ENCODE results near the gene CERS3. TPM values are rescaled to one million over a fixed set of nuclear protein-coding genes. Genes with fewer than 3 reads are reported as not detected.
"Not testable (repeated sequence)": the region's sequence is repeated elsewhere in the genome, so short reads cannot be mapped to it uniquely, and the experiment has no call there.

Gene CERS3
- total RNA-seq, 1 donor from 2014 or later, result 0.16 TPM

- no peaks in the 10 kb centered on the region for H3K4me1 Mint-ChIP-seq (ENCODE audit: low read depth)
These were observed 45.4 kb downstream of the CERS3 start for GRCh38 chr15:100483370-100483769.

GRCh38 chr15:100476805-100477204 lies 51.9 kb downstream of the CERS3 start:
- Mint-ChIP-seq H3K4me3 (no peak overlapping the region), H3K9me3 (peaks cover 48% of the 10 kb centered on the region), H3K27me3 (ENCODE audit: insufficient read depth) (peaks cover 2% of the 10 kb centered on the region), H3K4me1 (ENCODE audit: low read depth) (no peaks in the 10 kb centered on the region), H3K27ac (no peak overlapping the region), H3K36me3 (ENCODE audit: low read depth) (peaks cover 2% of the 10 kb centered on the region)
- DNase-seq (ENCODE audit: low spot score), result no peak
- intact Hi-C loops (cut with micrococcal nuclease), result no loop called here

More at GRCh38 chr15:100483370-100483769, 45.4 kb downstream of the CERS3 start:
- DNase-seq (ENCODE audit: low spot score), result no peak
- peaks cover 2% of the 10 kb centered on the region for H3K27me3 Mint-ChIP-seq (ENCODE audit: insufficient read depth)
- H3K36me3 Mint-ChIP-seq (ENCODE audit: low read depth), result no peaks in the 10 kb centered on the region
- H3K27ac Mint-ChIP-seq, result no peak overlapping the region
- intact Hi-C loops (cut with micrococcal nuclease), result no loop called here
- peaks cover 18% of the 10 kb centered on the region for H3K9me3 Mint-ChIP-seq
- H3K4me3 Mint-ChIP-seq, result no peak overlapping the region

DNA sequence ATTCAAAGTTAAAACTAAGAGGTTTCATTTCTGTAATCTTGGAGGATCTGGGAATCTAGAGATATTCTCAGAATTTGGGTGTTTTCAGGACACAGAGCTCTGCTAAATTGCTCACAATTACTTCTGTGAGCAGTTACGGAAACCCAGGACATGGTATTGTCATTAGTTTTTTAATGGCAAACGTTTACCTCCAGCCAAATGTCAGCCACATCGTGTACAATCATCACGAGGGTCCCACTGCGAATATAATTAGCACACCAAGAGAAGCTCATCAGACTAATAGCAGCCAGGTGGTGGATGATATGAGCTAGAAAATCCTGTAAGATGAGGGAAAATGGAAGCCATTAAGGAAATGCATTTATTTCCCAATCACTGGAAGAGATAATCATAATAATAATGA lies 56.0 kb downstream of the CERS3 start:
- Mint-ChIP-seq H3K27ac (no peak overlapping the region), H3K4me3 (no peak overlapping the region), H3K4me1 (ENCODE audit: low read depth) (no peaks in the 10 kb centered on the region), H3K27me3 (ENCODE audit: insufficient read depth) (no peaks in the 10 kb centered on the region), H3K9me3 (peaks cover 24% of the 10 kb centered on the region), H3K36me3 (ENCODE audit: low read depth) (peaks cover under 1% of the 10 kb centered on the region)
- intact Hi-C loops (cut with micrococcal nuclease), result no loop called here
- DNase-seq (ENCODE audit: low spot score), result no peak

GRCh38 chr15:100471933-100472332 lies 56.8 kb downstream of the CERS3 start:
- DNase-seq (ENCODE audit: low spot score), result no peak
- Mint-ChIP-seq H3K4me3 (no peak overlapping the region), H3K27ac (no peak overlapping the region), H3K4me1 (ENCODE audit: low read depth) (no peaks in the 10 kb centered on the region), H3K9me3 (peaks cover 15% of the 10 kb centered on the region), H3K36me3 (ENCODE audit: low read depth) (no peaks in the 10 kb centered on the region), H3K27me3 (ENCODE audit: insufficient read depth) (no peaks in the 10 kb centered on the region)
- intact Hi-C loops (cut with micrococcal nuclease), result no loop called here

- intact Hi-C loops (cut with micrococcal nuclease), result no loop called here
- peaks cover 8% of the 10 kb centered on the region for H3K4me1 Mint-ChIP-seq (ENCODE audit: low read depth)
These were observed 60.5 kb downstream of the CERS3 start for GRCh38 chr15:100468285-100468684.

GRCh38 chr15:100466073-100466472 lies 62.7 kb downstream of the CERS3 start:
- no peaks in the 10 kb centered on the region for H3K27me3 Mint-ChIP-seq (ENCODE audit: insufficient read depth)
- intact Hi-C loops (cut with micrococcal nuclease), result no loop called here
- H3K9me3 Mint-ChIP-seq, result no peaks in the 10 kb centered on the region
- H3K36me3 Mint-ChIP-seq (ENCODE audit: low read depth), result no peaks in the 10 kb centered on the region
- H3K27ac Mint-ChIP-seq, result no peak overlapping the region
- no peak for DNase-seq (ENCODE audit: low spot score)
- H3K4me3 Mint-ChIP-seq, result no peak overlapping the region
- H3K4me1 Mint-ChIP-seq (ENCODE audit: low read depth), result peaks cover 8% of the 10 kb centered on the region

More at GRCh38 chr15:100468285-100468684, 60.5 kb downstream of the CERS3 start:
- no peak for DNase-seq (ENCODE audit: low spot score)
- Mint-ChIP-seq H3K4me3 (no peak overlapping the region), H3K36me3 (ENCODE audit: low read depth) (no peaks in the 10 kb centered on the region), H3K9me3 (peaks cover under 1% of the 10 kb centered on the region), H3K27me3 (ENCODE audit: insufficient read depth) (no peaks in the 10 kb centered on the region), H3K27ac (no peak overlapping the region)

DNA sequence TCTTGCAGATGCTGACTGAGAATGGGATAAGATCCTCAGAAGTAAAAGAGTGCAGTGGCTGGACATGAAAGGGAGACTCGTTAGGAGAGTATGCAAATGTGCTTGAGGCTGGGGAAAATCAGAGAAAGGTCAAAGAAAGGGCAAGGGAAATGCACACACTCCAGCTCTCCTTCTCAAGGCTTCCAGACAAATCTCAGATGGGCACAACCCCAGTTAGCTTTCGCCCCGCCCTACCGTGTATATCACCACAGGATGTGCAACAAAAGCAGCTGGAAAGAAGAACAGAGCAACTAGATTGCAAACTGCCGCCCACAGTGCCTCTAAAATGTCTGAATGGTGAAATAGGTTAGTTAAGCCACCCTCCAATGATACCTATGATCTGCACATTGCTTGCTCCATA lies 63.9 kb downstream of the CERS3 start:
- H3K27me3 Mint-ChIP-seq (ENCODE audit: insufficient read depth), result no peaks in the 10 kb centered on the region
- no peak overlapping the region for H3K27ac Mint-ChIP-seq
- H3K9me3 Mint-ChIP-seq, result no peaks in the 10 kb centered on the region
- no peaks in the 10 kb centered on the region for H3K36me3 Mint-ChIP-seq (ENCODE audit: low read depth)
- intact Hi-C loops (cut with micrococcal nuclease), result no loop called here
- no peak for DNase-seq (ENCODE audit: low spot score)
- no peak overlapping the region for H3K4me3 Mint-ChIP-seq
- peaks cover 8% of the 10 kb centered on the region for H3K4me1 Mint-ChIP-seq (ENCODE audit: low read depth)

- no peak overlapping the region for H3K27ac Mint-ChIP-seq
- H3K4me3 Mint-ChIP-seq, result no peak overlapping the region
- intact Hi-C loops (cut with micrococcal nuclease), result no loop called here
- no peak for DNase-seq (ENCODE audit: low spot score)
- H3K4me1 Mint-ChIP-seq (ENCODE audit: low read depth), result peaks cover 8% of the 10 kb centered on the region
- H3K36me3 Mint-ChIP-seq (ENCODE audit: low read depth), result no peaks in the 10 kb centered on the region
- H3K9me3 Mint-ChIP-seq, result no peaks in the 10 kb centered on the region
- no peaks in the 10 kb centered on the region for H3K27me3 Mint-ChIP-seq (ENCODE audit: insufficient read depth)
These were observed 64.5 kb downstream of the CERS3 start for GRCh38 chr15:100464256-100464655.

DNA sequence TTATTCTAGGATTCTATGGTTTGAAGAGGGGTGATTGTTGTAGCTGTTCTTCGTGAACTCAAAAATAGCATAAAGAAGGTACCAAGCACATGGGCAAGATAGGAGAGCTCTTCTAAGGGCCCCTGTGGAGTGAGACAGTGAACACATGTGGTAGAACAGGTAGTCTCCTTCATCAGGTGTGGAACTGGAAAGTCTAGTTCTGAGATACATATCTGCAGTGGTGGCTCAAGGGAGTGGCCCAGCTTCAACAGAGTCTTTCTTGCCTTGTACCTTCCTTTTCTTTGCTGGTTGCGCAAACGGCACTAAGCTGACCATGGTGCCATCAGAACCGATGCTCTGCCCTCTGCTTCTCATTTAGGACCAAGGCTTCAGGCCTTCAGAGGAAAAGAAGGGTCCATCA lies 65.2 kb downstream of the CERS3 start:
- H3K9me3 Mint-ChIP-seq, result no peaks in the 10 kb centered on the region
- intact Hi-C loops (cut with micrococcal nuclease), result no loop called here
- H3K27ac Mint-ChIP-seq, result no peak overlapping the region
- H3K27me3 Mint-ChIP-seq (ENCODE audit: insufficient read depth), result no peaks in the 10 kb centered on the region
- H3K36me3 Mint-ChIP-seq (ENCODE audit: low read depth), result no peaks in the 10 kb centered on the region
- DNase-seq (ENCODE audit: low spot score), result no peak
- H3K4me1 Mint-ChIP-seq (ENCODE audit: low read depth), result peaks cover 8% of the 10 kb centered on the region
- no peak overlapping the region for H3K4me3 Mint-ChIP-seq

DNA sequence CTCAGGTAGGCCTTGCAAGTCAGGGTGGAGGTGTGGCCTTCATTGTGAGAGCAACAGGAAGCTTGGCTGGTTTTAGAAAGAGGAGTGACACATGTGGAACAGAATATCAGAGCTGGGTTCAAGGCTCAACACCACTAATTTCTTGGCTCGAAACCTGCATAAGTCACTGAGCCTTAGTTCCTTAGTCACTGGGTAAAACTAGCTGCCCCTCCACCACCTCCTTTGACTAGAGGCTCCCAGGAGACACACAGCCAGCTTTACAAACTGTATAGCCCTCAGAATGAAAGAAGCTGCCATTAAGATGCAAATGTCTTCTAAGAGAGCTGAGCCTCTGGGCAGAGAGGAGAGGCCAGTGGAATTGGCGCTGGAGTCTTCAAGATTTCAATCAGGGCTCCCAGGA lies 67.7 kb downstream of the CERS3 start:
- Mint-ChIP-seq H3K27me3 (ENCODE audit: insufficient read depth) (no peaks in the 10 kb centered on the region), H3K9me3 (no peaks in the 10 kb centered on the region), H3K36me3 (ENCODE audit: low read depth) (no peaks in the 10 kb centered on the region), H3K27ac (no peak overlapping the region), H3K4me1 (ENCODE audit: low read depth) (peaks cover 8% of the 10 kb centered on the region), H3K4me3 (no peak overlapping the region)
- intact Hi-C loops (cut with micrococcal nuclease), result no loop called here
- DNase-seq (ENCODE audit: low spot score), result no peak

- intact Hi-C loops (cut with micrococcal nuclease), result no loop called here
- DNase-seq (ENCODE audit: low spot score), result no peak
- H3K4me1 Mint-ChIP-seq (ENCODE audit: low read depth), result no peaks in the 10 kb centered on the region
- H3K27ac Mint-ChIP-seq, result no peak overlapping the region
- no peak overlapping the region for H3K4me3 Mint-ChIP-seq
- no peaks in the 10 kb centered on the region for H3K9me3 Mint-ChIP-seq
- H3K27me3 Mint-ChIP-seq (ENCODE audit: insufficient read depth), result no peaks in the 10 kb centered on the region
- no peaks in the 10 kb centered on the region for H3K36me3 Mint-ChIP-seq (ENCODE audit: low read depth)
These were observed 71.5 kb downstream of the CERS3 start for GRCh38 chr15:100457201-100457600.

- Mint-ChIP-seq H3K27ac (no peak overlapping the region), H3K4me1 (ENCODE audit: low read depth) (no peaks in the 10 kb centered on the region), H3K27me3 (ENCODE audit: insufficient read depth) (no peaks in the 10 kb centered on the region), H3K36me3 (ENCODE audit: low read depth) (no peaks in the 10 kb centered on the region), H3K9me3 (peaks cover 5% of the 10 kb centered on the region), H3K4me3 (no peak overlapping the region)
- intact Hi-C loops (cut with micrococcal nuclease), result loop anchor here (5.0 kb wide), 1 partner anchor 52 kb away; no protein-coding TSS in a partner anchor
- no peak for DNase-seq (ENCODE audit: low spot score)
These were observed 74.6 kb downstream of the CERS3 start for GRCh38 chr15:100454148-100454547.

GRCh38 chr15:100448481-100448880 lies 80.3 kb downstream of the CERS3 start:
- DNase-seq (ENCODE audit: low spot score), result no peak
- no peaks in the 10 kb centered on the region for H3K4me1 Mint-ChIP-seq (ENCODE audit: low read depth)
- H3K27ac Mint-ChIP-seq, result no peak overlapping the region
- H3K4me3 Mint-ChIP-seq, result no peak overlapping the region
- no peaks in the 10 kb centered on the region for H3K36me3 Mint-ChIP-seq (ENCODE audit: low read depth)
- H3K27me3 Mint-ChIP-seq (ENCODE audit: insufficient read depth), result peaks cover 1% of the 10 kb centered on the region
- intact Hi-C loops (cut with micrococcal nuclease), result no loop called here
- peaks cover 5% of the 10 kb centered on the region for H3K9me3 Mint-ChIP-seq

DNA sequence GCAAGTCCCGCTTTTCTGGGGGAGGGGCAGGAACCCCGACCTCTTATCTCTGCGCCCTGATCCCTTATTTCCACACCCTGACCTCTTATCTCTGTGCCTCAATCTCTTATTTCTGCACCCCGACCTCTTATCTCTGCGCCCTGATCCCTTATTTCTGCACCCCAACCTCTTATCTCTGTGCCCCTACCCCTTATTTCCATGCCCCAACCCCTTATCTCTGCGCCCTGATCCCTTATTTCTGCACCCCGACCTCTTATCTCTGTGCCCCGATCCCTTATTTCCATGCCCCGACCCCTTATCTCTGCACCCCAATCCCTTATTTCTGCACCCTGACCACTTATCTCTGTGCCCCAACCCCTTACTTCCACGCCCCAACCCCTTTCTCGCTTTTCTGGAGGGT lies 87.7 kb downstream of the CERS3 start:
- H3K27ac Mint-ChIP-seq; H3K36me3 Mint-ChIP-seq (ENCODE audit: low read depth); H3K9me3 Mint-ChIP-seq; DNase-seq (ENCODE audit: low spot score); H3K27me3 Mint-ChIP-seq (ENCODE audit: insufficient read depth); H3K4me3 Mint-ChIP-seq; H3K4me1 Mint-ChIP-seq (ENCODE audit: low read depth); intact Hi-C loops (cut with micrococcal nuclease): not testable (repeated sequence)
